Neutrophil (primary cell): ENCODE results near the gene TMTC2.

ENCODE experiments used
- H3K27ac ChIP-seq: fragments of 200-600 bp; sonication (generic); 2 replicates; pipeline ENCODE4 v1.5.1; 2016; ENCODE audit warnings: mild to moderate bottlenecking, moderate library complexity
- H3K27me3 ChIP-seq: fragments of 200-600 bp; sonication (generic); 2 replicates; pipeline ENCODE4 v1.6.0; 2016; ENCODE audit warnings: mild to moderate bottlenecking
- H3K36me3 ChIP-seq: fragments of 200-600 bp; sonication (generic); 2 replicates; pipeline ENCODE4 v1.5.1; 2017
- H3K4me1 ChIP-seq, 2 experiments: fragments of 200-600 bp in 1 of 2; sonication (generic) in 1 of 2; 1 replicate in 1 of 2; 2 replicates in 1 of 2; pipeline versions ENCODE4 v1.5.1 to v1.6.1; 2013 to 2016; ENCODE audit warnings: low read depth in 1 of 2, low read length in 1 of 2, mild to moderate bottlenecking in 1 of 2, moderate library complexity in 1 of 2; ENCODE audit not compliant: control insufficient read depth in 1 of 2, insufficient read depth in 1 of 2
- H3K4me3 ChIP-seq, 2 experiments: fragments of 200-600 bp in 1 of 2; sonication (generic) in 1 of 2; 1 replicate in 1 of 2; 2 replicates in 1 of 2; pipeline ENCODE4 v1.5.1; 2013 to 2016; ENCODE audit warnings: low read depth in 1 of 2, low read length in 1 of 2, mild to moderate bottlenecking in 1 of 2, moderate library complexity in 1 of 2
- H3K9me3 ChIP-seq: fragments of 200-600 bp; sonication (generic); 2 replicates; pipeline ENCODE4 v1.5.1; 2016
- TF ChIP-seq, protein P1 (sequence below): fragments of 200-600 bp; sonication (generic); IDR thresholded peaks from 2 replicates; pipeline ENCODE4 v1.5.1; 2016; ENCODE audit warnings: antibody characterized with exemption

Gene TMTC2

GRCh38 chr12:82690006-82690405 is 3.3 kb downstream of the TMTC2 start:
- H3K4me3 ChIP-seq = no peak overlapping the region
- H3K9me3 ChIP-seq = no peaks in the 10 kb centered on the region

GRCh38 chr12:82691513-82691912 is 4.8 kb downstream of the TMTC2 start:
- Histone ChIP-seq H3K27ac (no peak overlapping the region), H3K4me1 (peaks cover 13 to 17% of the 10 kb centered on the region in 2 experiments)
- TF ChIP-seq, protein P1, sequence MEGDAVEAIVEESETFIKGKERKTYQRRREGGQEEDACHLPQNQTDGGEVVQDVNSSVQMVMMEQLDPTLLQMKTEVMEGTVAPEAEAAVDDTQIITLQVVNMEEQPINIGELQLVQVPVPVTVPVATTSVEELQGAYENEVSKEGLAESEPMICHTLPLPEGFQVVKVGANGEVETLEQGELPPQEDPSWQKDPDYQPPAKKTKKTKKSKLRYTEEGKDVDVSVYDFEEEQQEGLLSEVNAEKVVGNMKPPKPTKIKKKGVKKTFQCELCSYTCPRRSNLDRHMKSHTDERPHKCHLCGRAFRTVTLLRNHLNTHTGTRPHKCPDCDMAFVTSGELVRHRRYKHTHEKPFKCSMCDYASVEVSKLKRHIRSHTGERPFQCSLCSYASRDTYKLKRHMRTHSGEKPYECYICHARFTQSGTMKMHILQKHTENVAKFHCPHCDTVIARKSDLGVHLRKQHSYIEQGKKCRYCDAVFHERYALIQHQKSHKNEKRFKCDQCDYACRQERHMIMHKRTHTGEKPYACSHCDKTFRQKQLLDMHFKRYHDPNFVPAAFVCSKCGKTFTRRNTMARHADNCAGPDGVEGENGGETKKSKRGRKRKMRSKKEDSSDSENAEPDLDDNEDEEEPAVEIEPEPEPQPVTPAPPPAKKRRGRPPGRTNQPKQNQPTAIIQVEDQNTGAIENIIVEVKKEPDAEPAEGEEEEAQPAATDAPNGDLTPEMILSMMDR = no peak

More at GRCh38 chr12:82690006-82690405, 3.3 kb downstream of the TMTC2 start:
- Histone ChIP-seq H3K27me3 (peaks cover 32% of the 10 kb centered on the region), H3K36me3 (no peaks in the 10 kb centered on the region), H3K27ac (no peak overlapping the region), H3K4me1 (peaks cover 13 to 17% of the 10 kb centered on the region in 2 experiments)
- TF ChIP-seq, protein P1 = no peak

DNA sequence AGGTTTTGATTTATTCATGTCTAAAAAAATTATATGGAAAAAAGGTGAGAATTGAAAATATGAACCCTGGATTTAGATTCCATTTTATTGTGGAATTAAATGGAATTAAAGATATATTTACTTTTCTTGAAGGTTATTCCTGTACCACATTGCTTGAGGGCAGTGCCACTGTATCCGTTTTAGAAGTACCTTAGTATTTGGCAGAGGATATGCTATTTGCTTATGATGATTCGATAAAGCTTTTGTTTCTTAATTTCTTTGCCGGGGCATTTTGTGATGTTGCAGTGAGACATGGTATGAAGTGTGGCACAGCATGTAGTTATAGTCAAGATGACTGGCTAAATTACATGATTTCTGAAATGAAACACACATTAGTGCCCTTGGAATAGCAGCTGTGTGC is 7.6 kb downstream of the TMTC2 start:
- no peaks in the 10 kb centered on the region for H3K36me3 ChIP-seq
- no peak overlapping the region for H3K4me3 ChIP-seq
- peaks cover 9% of the 10 kb centered on the region for H3K27me3 ChIP-seq
- H3K27ac ChIP-seq = no peak overlapping the region
- TF ChIP-seq, protein P1 = no peak
- H3K9me3 ChIP-seq = no peaks in the 10 kb centered on the region
- H3K4me1 ChIP-seq = no peaks in the 10 kb centered on the region

More at GRCh38 chr12:82691513-82691912, 4.8 kb downstream of the TMTC2 start:
- Histone ChIP-seq H3K4me3 (no peak overlapping the region), H3K9me3 (no peaks in the 10 kb centered on the region), H3K36me3 (no peaks in the 10 kb centered on the region), H3K27me3 (peaks cover 32% of the 10 kb centered on the region)

- Histone ChIP-seq H3K4me3 (no peak overlapping the region), H3K27ac (no peak overlapping the region), H3K9me3 (no peaks in the 10 kb centered on the region), H3K4me1 (no peaks in the 10 kb centered on the region), H3K36me3 (no peaks in the 10 kb centered on the region), H3K27me3 (peaks cover 2% of the 10 kb centered on the region)
- TF ChIP-seq, protein P1 = no peak
Measured at GRCh38 chr12:82694970-82695369, 8.3 kb downstream of the TMTC2 start.

GRCh38 chr12:82695531-82695930 is 8.8 kb downstream of the TMTC2 start:
- no peaks in the 10 kb centered on the region for H3K27me3 ChIP-seq
- H3K4me3 ChIP-seq = no peak overlapping the region
- H3K36me3 ChIP-seq = no peaks in the 10 kb centered on the region

More at GRCh38 chr12:82695531-82695930, 8.8 kb downstream of the TMTC2 start:
- TF ChIP-seq, protein P1 = no peak
- no peaks in the 10 kb centered on the region for H3K4me1 ChIP-seq
- no peaks in the 10 kb centered on the region for H3K9me3 ChIP-seq
- no peak overlapping the region for H3K27ac ChIP-seq
